GM12874 (cell line): ENCODE measurements around the gene EGFL8.

Experiments
- CTCF ChIP-seq: IDR thresholded peaks from 2 replicates; pipeline ENCODE4 v1.5.1; 2011; ENCODE audit warnings: low read depth, mild to moderate bottlenecking, control low read depth, low read length, moderate library complexity; ENCODE audit not compliant: insufficient read depth

EGFL8 gene

GRCh38 chr6:32190054-32190851 lies 25.9 kb downstream of the EGFL8 start, which contains the start of gene PBX2:
Gene PBX2 (minus strand): TSS chr6:32190202. CDS start chr6:32189915, 287 bp downstream.
- TF ChIP-seq CTCF = no peak

- TF ChIP-seq CTCF = no peak
Measured at GRCh38 chr6:32190911-32191677, 26.7 kb downstream of the EGFL8 start.

GRCh38 chr6:32191696-32192607 lies 27.6 kb downstream of the EGFL8 start:
- no peak for TF ChIP-seq CTCF

- TF ChIP-seq CTCF = no peak
Measured at GRCh38 chr6:32192608-32193039, 28.2 kb downstream of the EGFL8 start, which contains the start of gene GPSM3. Gene GPSM3 (minus strand): TSS chr6:32192643. CDS start chr6:32192513, 130 bp downstream.

GRCh38 chr6:32194388-32194787 lies 30.0 kb downstream of the EGFL8 start:
- TF ChIP-seq CTCF = no peak

DNA sequence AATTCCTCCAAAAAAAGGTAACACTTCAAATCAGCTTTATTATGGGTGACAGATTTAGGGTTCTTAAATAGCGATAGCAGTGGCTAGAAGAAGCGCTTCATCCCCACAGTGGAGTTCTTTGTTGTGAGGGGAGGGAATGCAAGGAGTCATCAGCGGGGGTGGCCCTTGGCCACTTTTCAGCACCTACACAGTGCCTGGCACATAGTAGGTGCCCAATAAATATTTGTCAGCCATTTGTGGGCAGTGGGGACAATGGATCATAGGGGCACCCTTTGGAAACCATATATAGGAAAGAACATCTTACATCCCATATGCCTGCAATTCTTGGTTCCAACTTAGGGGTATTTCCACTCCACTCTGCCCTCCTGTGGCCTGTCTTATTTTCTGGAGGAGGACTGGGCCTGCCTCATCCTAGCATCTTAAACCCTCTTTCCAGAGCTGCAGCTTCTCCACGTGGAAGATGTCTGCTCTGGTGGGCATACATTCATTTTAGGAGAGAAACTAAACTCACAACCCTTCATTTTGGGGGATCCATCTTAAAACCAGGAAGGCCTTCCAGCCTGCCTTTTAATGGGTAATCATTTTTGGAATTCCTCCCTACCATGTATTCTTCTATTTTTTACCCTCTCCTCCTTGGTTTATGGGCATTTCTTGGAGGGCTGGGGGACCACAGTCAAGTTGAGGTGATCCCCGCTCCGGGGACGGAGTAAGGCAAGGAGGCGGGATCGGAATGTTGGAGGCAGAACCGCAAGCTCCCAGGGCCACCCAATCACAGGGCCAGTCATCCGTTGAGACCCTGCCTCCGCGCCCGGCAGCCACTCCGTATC lies 30.6 kb downstream of the EGFL8 start:
- TF ChIP-seq CTCF = peak; percentile 52
